Activated CD4-positive, CD25-positive, alpha-beta regulatory T cell treated with anti-CD3 and anti-CD28 coated beads, Interleukin-2, amount 50 U/mL, for 24 hours (primary cell): ENCODE data around the gene CACNA1A.

Experiments
- ATAC-seq, 2 donors: fragments of 150-1000 bp; cut with Tn5 transposase; one replicate each; pipeline ENCODE4 v1.10.0; 2021; ENCODE audit warnings: mild to moderate bottlenecking in 1 of 2, moderate library complexity in 1 of 2

Gene CACNA1A

GRCh38 chr19:13301627-13302334 is 204.5 kb downstream of the CACNA1A start:
- ATAC-seq = no peak

GRCh38 chr19:13300421-13301030 is 205.8 kb downstream of the CACNA1A start:
- ATAC-seq = no peak

GRCh38 chr19:13299838-13300237 is 206.4 kb downstream of the CACNA1A start:
- no peak for ATAC-seq

- no peak for ATAC-seq
Observed at GRCh38 chr19:13298565-13299481, 207.5 kb downstream of the CACNA1A start.

GRCh38 chr19:13297023-13297422 is 209.3 kb downstream of the CACNA1A start:
- no peak for ATAC-seq

GRCh38 chr19:13294812-13295567 is 211.3 kb downstream of the CACNA1A start:
- ATAC-seq = no peak

- no peak for ATAC-seq
Observed at GRCh38 chr19:13291913-13292312, 214.4 kb downstream of the CACNA1A start.

GRCh38 chr19:13290741-13291140 is 215.5 kb downstream of the CACNA1A start:
- ATAC-seq = no peak

- no peak for ATAC-seq
Observed at GRCh38 chr19:13289295-13289694, 217.0 kb downstream of the CACNA1A start.

GRCh38 chr19:13286195-13286985 is 219.9 kb downstream of the CACNA1A start:
- no peak for ATAC-seq

- no peak for ATAC-seq
Observed at GRCh38 chr19:13284929-13285928, 221.1 kb downstream of the CACNA1A start.

- ATAC-seq = no peak
Observed at GRCh38 chr19:13283871-13284270, 222.4 kb downstream of the CACNA1A start.

- ATAC-seq = no peak
Observed at GRCh38 chr19:13282486-13283065, 223.7 kb downstream of the CACNA1A start.

- ATAC-seq = no peak
Observed at GRCh38 chr19:13281567-13282291, 224.6 kb downstream of the CACNA1A start.

- ATAC-seq = peak; percentile 96 to 97
Observed at GRCh38 chr19:13277104-13277809, 229.0 kb downstream of the CACNA1A start.

- ATAC-seq = no peak
Observed at GRCh38 chr19:13275016-13275722, 231.1 kb downstream of the CACNA1A start.

GRCh38 chr19:13270514-13271105 is 235.7 kb downstream of the CACNA1A start:
- ATAC-seq = no peak

- ATAC-seq = no peak
Observed at GRCh38 chr19:13269348-13269747, 236.9 kb downstream of the CACNA1A start.
